H54 (cell line): ENCODE measurements around the gene TSHZ3.
A peak's percentile ranks its signal among the peaks of the same experiment; 100 is the strongest.

Source experiments
- DNase-seq: peaks from one replicate; pipeline ENCODE4 v3.0.0; 2011; ENCODE audit warnings: low spot score, mixed read lengths; ENCODE audit not compliant: insufficient read length
- FAIRE-seq: peaks from 3 replicates; lab custom pipeline; 2011; peaks lifted over from hg19 to GRCh38; lab: Jason Lieb, UNC
- POLR2A ChIP-seq: IDR thresholded peaks from 2 replicates; pipeline ENCODE4 v1.6.1; 2011; ENCODE audit warnings: low read depth, mild to moderate bottlenecking, low read length

Gene TSHZ3

GRCh38 chr19:31303262-31303815, 45.9 kb downstream of the TSHZ3 start:
- no peak for TF ChIP-seq POLR2A
- DNase-seq (no peak), FAIRE-seq (no peak)

GRCh38 chr19:31301306-31301980, 47.8 kb downstream of the TSHZ3 start:
- DNase-seq = no peak
- no peak for FAIRE-seq
- no peak for TF ChIP-seq POLR2A

GRCh38 chr19:31300422-31300821, 48.8 kb downstream of the TSHZ3 start:
- FAIRE-seq (no peak), DNase-seq (no peak)
- no peak for TF ChIP-seq POLR2A

- DNase-seq (no peak), FAIRE-seq (no peak)
- no peak for TF ChIP-seq POLR2A
Measured at GRCh38 chr19:31299665-31300064, 49.6 kb downstream of the TSHZ3 start.

GRCh38 chr19:31297991-31298390, 51.2 kb downstream of the TSHZ3 start:
- FAIRE-seq (no peak), DNase-seq (no peak)
- TF ChIP-seq POLR2A = no peak

- TF ChIP-seq POLR2A = no peak
- FAIRE-seq (no peak), DNase-seq (no peak)
Measured at GRCh38 chr19:31296741-31297390, 52.4 kb downstream of the TSHZ3 start.

GRCh38 chr19:31294189-31294588, 55.0 kb downstream of the TSHZ3 start:
- FAIRE-seq (no peak), DNase-seq (no peak)
- TF ChIP-seq POLR2A = no peak

- no peak for TF ChIP-seq POLR2A
- no peak for DNase-seq
- FAIRE-seq = no peak
Measured at GRCh38 chr19:31292639-31293185, 56.5 kb downstream of the TSHZ3 start.

- no peak for TF ChIP-seq POLR2A
- FAIRE-seq (no peak), DNase-seq (no peak)
Measured at GRCh38 chr19:31290931-31291590, 58.2 kb downstream of the TSHZ3 start.

GRCh38 chr19:31289976-31290375, 59.3 kb downstream of the TSHZ3 start:
- DNase-seq = no peak
- TF ChIP-seq POLR2A = no peak
- FAIRE-seq = no peak

- DNase-seq (no peak), FAIRE-seq (no peak)
- no peak for TF ChIP-seq POLR2A
Measured at GRCh38 chr19:31289381-31289880, 59.8 kb downstream of the TSHZ3 start.

GRCh38 chr19:31286491-31286890, 62.7 kb downstream of the TSHZ3 start:
- FAIRE-seq (no peak), DNase-seq (no peak)
- TF ChIP-seq POLR2A = no peak

- FAIRE-seq (no peak), DNase-seq (peak; percentile 33)
- TF ChIP-seq POLR2A = no peak
Measured at GRCh38 chr19:31285744-31286143, 63.5 kb downstream of the TSHZ3 start.

GRCh38 chr19:31284621-31285020, 64.6 kb downstream of the TSHZ3 start:
- no peak for FAIRE-seq
- no peak for TF ChIP-seq POLR2A

More at GRCh38 chr19:31284621-31285020, 64.6 kb downstream of the TSHZ3 start:
- no peak for DNase-seq
